ENCODE results near the gene UCHL3. TPM values are rescaled to one million over a fixed set of nuclear protein-coding genes. Genes with fewer than 3 reads are reported as not detected.

Gene UCHL3
- total and polyA plus RNA-seq, 2 experiments from 2014 or later = 64.6 to 143 TPM

DNA sequence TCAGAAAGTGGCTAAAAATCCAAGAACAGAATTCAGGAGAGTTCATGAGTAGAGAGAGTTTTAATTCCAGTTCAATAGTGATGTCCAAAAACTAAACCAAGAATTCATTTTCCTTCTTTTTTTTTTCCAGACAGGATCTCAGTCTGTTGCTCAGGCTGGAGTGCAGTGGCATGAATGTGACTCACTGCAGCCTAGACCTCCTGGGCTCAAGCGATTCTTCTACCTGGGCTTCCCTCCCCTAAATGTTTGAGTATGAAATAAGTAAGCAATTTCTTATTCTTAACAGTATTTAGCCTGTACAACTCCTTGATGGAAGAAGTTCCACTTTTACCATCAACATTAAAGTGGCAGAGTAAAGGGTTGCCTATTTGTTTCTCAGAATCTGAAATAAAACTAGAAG lies 15.7 kb upstream of the UCHL3 start:
- no peak for ATAC-seq
- peaks cover 17% of the 10 kb centered on the region; the same call in 1 of the 2 replicates for H4K20me1 ChIP-seq (replicated peaks; ENCODE audit: insufficient read depth)
- H3K27ac ChIP-seq (ENCODE audit: low read depth) = no peak overlapping the region
- Mint-ChIP-seq H3K9me3 (peaks cover 5% of the 10 kb centered on the region; the same call in 2 of the 3 replicates), H3K27ac (no peak overlapping the region), H3K4me3 (no peak overlapping the region), H3K4me1 (peaks cover 29% of the 10 kb centered on the region), H3K27me3 (ENCODE audit: insufficient read depth, low read depth, poor library complexity) (peaks cover 2% of the 10 kb centered on the region), H3K36me3 (ENCODE audit: low read depth) (peaks cover 31% of the 10 kb centered on the region)
- no peak overlapping the region for H2AFZ ChIP-seq
- H3K36me3 ChIP-seq (ENCODE audit: insufficient read depth) = no peaks in the 10 kb centered on the region
- H3K4me2 ChIP-seq = no peak overlapping the region
- peaks cover 23% of the 10 kb centered on the region for H3K4me1 ChIP-seq (ENCODE audit: insufficient read depth)
- H3K4me3 ChIP-seq = no peak overlapping the region
- H3K9me2 ChIP-seq (ENCODE audit: insufficient read depth) = no peaks in the 10 kb centered on the region
- no peaks in the 10 kb centered on the region for H3K27me3 ChIP-seq (ENCODE audit: insufficient read depth)
- no peaks in the 10 kb centered on the region for H3F3A ChIP-seq (replicated peaks; ENCODE audit: low read depth)
- no peak for DNase-seq (ENCODE audit: low spot score)
- H3K79me2 ChIP-seq (replicated peaks; ENCODE audit: insufficient read depth) = peaks cover 28% of the 10 kb centered on the region
- TF ChIP-seq EZH2 (IDR thresholded peaks at IDR 0.05; ENCODE audit: low read depth, unreplicated experiment) (no peak), CREB1 (CRISPR knock-in tag; IDR thresholded peaks at IDR 0.05; ENCODE audit: low read depth) (no peak), STAT1 (IDR thresholded peaks at IDR 0.05; ENCODE audit: unreplicated experiment) (no peak), JUNB (IDR thresholded peaks at IDR 0.05; ENCODE audit: unreplicated experiment) (no peak)
- TF ChIP-seq, protein P1, sequence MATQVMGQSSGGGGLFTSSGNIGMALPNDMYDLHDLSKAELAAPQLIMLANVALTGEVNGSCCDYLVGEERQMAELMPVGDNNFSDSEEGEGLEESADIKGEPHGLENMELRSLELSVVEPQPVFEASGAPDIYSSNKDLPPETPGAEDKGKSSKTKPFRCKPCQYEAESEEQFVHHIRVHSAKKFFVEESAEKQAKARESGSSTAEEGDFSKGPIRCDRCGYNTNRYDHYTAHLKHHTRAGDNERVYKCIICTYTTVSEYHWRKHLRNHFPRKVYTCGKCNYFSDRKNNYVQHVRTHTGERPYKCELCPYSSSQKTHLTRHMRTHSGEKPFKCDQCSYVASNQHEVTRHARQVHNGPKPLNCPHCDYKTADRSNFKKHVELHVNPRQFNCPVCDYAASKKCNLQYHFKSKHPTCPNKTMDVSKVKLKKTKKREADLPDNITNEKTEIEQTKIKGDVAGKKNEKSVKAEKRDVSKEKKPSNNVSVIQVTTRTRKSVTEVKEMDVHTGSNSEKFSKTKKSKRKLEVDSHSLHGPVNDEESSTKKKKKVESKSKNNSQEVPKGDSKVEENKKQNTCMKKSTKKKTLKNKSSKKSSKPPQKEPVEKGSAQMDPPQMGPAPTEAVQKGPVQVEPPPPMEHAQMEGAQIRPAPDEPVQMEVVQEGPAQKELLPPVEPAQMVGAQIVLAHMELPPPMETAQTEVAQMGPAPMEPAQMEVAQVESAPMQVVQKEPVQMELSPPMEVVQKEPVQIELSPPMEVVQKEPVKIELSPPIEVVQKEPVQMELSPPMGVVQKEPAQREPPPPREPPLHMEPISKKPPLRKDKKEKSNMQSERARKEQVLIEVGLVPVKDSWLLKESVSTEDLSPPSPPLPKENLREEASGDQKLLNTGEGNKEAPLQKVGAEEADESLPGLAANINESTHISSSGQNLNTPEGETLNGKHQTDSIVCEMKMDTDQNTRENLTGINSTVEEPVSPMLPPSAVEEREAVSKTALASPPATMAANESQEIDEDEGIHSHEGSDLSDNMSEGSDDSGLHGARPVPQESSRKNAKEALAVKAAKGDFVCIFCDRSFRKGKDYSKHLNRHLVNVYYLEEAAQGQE (IDR thresholded peaks at IDR 0.05; ENCODE audit: unreplicated experiment) = no peak

DNA sequence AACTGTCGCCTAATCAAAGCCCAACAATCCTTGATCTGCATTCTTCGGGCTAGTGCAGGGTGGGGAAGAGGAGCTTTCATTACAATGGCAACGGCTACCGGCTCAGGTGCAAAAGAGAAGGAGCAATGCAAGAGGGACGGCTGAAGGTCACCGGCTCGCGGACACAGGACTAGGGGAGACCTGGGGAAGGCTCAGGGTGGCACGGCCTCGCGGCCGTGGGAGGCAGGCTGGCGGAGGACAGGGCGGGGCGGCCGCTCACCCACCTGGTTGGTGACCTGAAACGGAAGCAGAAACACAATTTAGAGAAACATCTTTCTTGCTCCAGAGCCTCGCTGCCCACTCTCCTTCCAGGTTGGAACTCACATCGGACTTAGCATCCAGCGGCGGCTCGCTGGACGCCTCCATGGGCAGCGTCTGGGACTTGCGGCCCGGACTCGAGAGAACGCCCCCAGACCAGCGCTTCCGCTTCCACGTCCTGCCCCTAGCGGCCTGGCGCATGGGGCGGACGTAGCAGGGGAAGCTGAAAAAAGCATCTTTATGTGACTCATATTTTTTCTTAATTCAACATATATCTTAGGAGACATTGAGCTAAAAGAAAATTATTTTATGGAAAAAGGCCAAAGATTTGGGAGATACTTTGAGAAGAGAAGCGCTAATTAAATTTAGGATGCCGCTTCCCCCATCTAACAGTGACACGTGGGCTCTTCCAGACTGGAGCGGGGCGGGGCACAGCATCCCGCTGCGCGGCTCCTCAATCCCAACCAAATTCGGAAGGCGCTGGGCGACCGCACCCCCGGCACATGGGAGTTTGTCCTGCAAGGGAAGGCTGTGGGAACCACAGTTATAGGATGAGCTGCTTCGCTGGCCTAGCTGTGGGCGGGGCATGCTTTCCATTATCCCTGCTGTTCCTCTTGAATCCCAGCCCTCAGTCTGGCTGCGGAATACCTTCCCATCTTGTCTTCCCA lies 11.9 kb upstream of the UCHL3 start, which contains the start of gene COMMD6:
TSS of gene COMMD6 (minus strand) at position 441 of the 965 bp plus-strand sequence. CDS start at position 405, 36 bp downstream.
- H3K36me3 ChIP-seq (ENCODE audit: insufficient read depth) = no peaks in the 10 kb centered on the region
- peaks cover 10% of the 10 kb centered on the region; the same call in 1 of the 2 replicates for H3K4me1 ChIP-seq (ENCODE audit: insufficient read depth)
- no peaks in the 10 kb centered on the region for H3K9me2 ChIP-seq (ENCODE audit: insufficient read depth)
- Mint-ChIP-seq H3K4me1 (peaks cover 18% of the 10 kb centered on the region), H3K9me3 (peaks cover 9% of the 10 kb centered on the region), H3K27me3 (ENCODE audit: insufficient read depth, low read depth, poor library complexity) (peaks cover 2% of the 10 kb centered on the region), H3K36me3 (ENCODE audit: low read depth) (peaks cover 25% of the 10 kb centered on the region), H3K27ac (peak within 1 kb of the TSS; percentile 98), H3K4me3 (peak within 1 kb of the TSS; percentile 99)
- H3F3A ChIP-seq (replicated peaks; ENCODE audit: low read depth) = no peaks in the 10 kb centered on the region
- H4K20me1 ChIP-seq (replicated peaks; ENCODE audit: insufficient read depth) = peaks cover 17% of the 10 kb centered on the region; the same call in 1 of the 2 replicates
- peak within 1 kb of the TSS; percentile 72 for H3K27ac ChIP-seq (ENCODE audit: low read depth)
- H3K79me2 ChIP-seq (replicated peaks; ENCODE audit: insufficient read depth) = peaks cover 28% of the 10 kb centered on the region
- TF ChIP-seq CREB1 (CRISPR knock-in tag; IDR thresholded peaks at IDR 0.05; ENCODE audit: low read depth) = 0 out of 2 replicates have a peak, but pooled peaks have one; percentile 15
- TF ChIP-seq STAT1 (IDR thresholded peaks at IDR 0.05; ENCODE audit: unreplicated experiment) = no peak
- no peak for TF ChIP-seq NANOG (IDR thresholded peaks at IDR 0.05; ENCODE audit: borderline replicate concordance)
- TF ChIP-seq, protein P2, sequence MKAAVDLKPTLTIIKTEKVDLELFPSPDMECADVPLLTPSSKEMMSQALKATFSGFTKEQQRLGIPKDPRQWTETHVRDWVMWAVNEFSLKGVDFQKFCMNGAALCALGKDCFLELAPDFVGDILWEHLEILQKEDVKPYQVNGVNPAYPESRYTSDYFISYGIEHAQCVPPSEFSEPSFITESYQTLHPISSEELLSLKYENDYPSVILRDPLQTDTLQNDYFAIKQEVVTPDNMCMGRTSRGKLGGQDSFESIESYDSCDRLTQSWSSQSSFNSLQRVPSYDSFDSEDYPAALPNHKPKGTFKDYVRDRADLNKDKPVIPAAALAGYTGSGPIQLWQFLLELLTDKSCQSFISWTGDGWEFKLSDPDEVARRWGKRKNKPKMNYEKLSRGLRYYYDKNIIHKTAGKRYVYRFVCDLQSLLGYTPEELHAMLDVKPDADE (IDR thresholded peaks at IDR 0.05) = peak; percentile 54; the same call in 1 of the 2 replicates
- peak; percentile 92 for TF ChIP-seq POLR2AphosphoS5 (IDR thresholded peaks at IDR 0.05; ENCODE audit: low read depth)
- peak within 1 kb of the TSS; percentile 85 for H3K4me2 ChIP-seq
- peak; percentile 97 for DNase-seq (ENCODE audit: low spot score)
- H3K27me3 ChIP-seq (ENCODE audit: insufficient read depth) = no peaks in the 10 kb centered on the region
- ATAC-seq = peak; percentile 97
- peak within 1 kb of the TSS; percentile 70 for H3K4me3 ChIP-seq
- H2AFZ ChIP-seq = no peak within 1 kb of the TSS

Measured in GM23338 (cell line).